Medulla oblongata (tissue), 1 donor: ENCODE data around the gene MKRN2.
"Not testable (repeated sequence)": the region's sequence is repeated elsewhere in the genome, so short reads cannot be mapped to it uniquely, and the experiment has no call there.

ENCODE experiments used
- DNase-seq: peaks from one replicate; pipeline ENCODE4 v3.0.0-alpha.2; 2015; ENCODE audit errors: extremely low spot score

MKRN2 gene

DNA sequence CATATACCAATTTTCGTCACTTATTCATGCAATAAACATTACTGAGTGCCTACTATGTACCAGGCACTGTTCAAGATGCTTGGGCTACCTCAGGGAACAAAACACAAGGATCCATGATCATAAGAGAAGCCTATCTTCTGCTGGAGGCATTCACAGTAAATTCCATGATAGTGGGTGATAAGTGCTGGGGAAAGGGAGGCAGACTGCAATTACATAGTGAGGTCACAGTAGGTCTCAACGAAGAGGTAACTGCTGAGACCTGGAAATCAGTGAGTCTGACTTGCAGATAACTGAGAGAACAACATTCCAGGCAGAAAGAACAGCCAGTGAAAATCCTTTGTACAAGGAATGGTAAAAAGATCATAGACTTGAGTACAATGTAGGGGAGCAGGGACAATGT is 73.4 kb downstream of the MKRN2 start:
- DNase-seq, result no peak

DNA sequence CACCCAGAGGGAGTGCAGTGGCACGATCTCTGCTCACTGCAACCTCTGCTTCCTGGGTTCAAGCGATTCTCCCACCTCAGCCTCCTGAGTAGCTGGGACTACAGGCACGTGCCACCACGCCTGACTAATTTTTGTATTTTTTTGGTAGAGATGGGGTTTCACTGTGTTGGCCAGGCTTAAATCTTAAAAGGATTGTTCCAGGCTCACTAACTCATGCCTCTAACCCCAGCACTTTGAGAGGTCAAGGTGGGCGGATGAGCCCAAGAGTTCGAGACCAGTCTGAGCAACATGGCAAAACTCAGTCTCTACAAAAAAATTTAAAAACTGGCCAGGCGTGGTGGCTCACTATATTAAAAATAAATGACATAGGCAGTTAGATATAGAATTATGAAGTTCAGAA is 74.0 kb downstream of the MKRN2 start:
- DNase-seq, result not testable (repeated sequence)

DNA sequence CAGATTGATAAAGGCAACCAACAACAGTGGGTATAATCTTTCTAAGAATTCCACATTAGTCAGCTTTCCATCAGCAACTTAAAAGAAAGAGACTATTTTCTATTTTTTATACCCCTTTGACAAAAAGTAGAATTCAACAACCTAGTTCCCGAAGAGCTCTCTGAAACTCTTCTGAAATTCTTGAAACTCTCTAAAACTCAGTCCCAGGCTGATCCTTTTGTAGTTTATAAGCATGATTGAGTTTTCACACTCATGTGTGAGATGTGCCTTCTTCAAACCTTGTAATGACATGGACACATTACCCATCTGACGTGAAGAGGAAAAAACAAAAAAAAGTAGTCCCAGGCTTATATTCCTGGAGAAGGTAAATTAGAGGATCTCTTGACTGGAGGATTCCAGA is 75.6 kb downstream of the MKRN2 start:
- DNase-seq, result no peak

DNA sequence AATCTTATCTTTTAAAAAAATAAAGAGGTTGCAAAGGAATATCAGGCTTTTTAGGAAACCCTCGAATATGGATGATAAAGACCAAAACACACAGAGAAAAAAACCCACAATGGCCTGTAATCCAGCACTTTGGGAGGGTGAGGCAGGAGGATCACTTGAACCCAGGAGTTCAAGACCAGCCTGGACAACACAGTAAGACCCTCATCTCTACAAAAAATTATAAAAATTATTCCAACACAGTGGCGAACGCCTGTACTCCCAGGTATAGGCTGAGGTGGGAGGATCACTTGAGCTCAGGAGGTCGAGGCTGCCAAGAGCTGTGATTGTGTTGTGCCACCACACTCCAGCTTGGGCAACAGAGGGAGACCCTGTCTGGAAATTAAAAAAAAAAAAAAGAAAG is 76.2 kb downstream of the MKRN2 start:
- DNase-seq, result no peak
